ENCODE results near the gene PPIL6.

Gene PPIL6

GRCh38 chr6:109449795-109450673 lies 9.6 kb upstream of the PPIL6 start:
- no peak for DNase-seq (ENCODE audit: extremely low read depth in 1 of 2, low read depth in 1 of 2)

GRCh38 chr6:109449064-109449794 lies 8.8 kb upstream of the PPIL6 start:
- no peak for DNase-seq (ENCODE audit: extremely low read depth in 1 of 2, low read depth in 1 of 2)

- DNase-seq (ENCODE audit: extremely low read depth in 1 of 2, low read depth in 1 of 2) = no peak
Observed at GRCh38 chr6:109448615-109449014, 8.2 kb upstream of the PPIL6 start.

GRCh38 chr6:109447878-109448555 lies 7.6 kb upstream of the PPIL6 start:
- no peak for DNase-seq (ENCODE audit: extremely low read depth in 1 of 2, low read depth in 1 of 2)

GRCh38 chr6:109447087-109447486 lies 6.7 kb upstream of the PPIL6 start:
- no peak for DNase-seq (ENCODE audit: extremely low read depth in 1 of 2, low read depth in 1 of 2)

GRCh38 chr6:109446541-109446940 lies 6.1 kb upstream of the PPIL6 start:
- DNase-seq (ENCODE audit: extremely low read depth in 1 of 2, low read depth in 1 of 2) = no peak

- DNase-seq (ENCODE audit: extremely low read depth in 1 of 2, low read depth in 1 of 2) = no peak
Observed at GRCh38 chr6:109446072-109446471, 5.6 kb upstream of the PPIL6 start.

GRCh38 chr6:109445382-109445781 lies 5.0 kb upstream of the PPIL6 start:
- no peak for DNase-seq (ENCODE audit: extremely low read depth in 1 of 2, low read depth in 1 of 2)

- no peak for DNase-seq (ENCODE audit: extremely low read depth in 1 of 2, low read depth in 1 of 2)
Observed at GRCh38 chr6:109443425-109443950, 3.1 kb upstream of the PPIL6 start.

GRCh38 chr6:109442393-109442924 lies 2.0 kb upstream of the PPIL6 start:
- DNase-seq (ENCODE audit: extremely low read depth in 1 of 2, low read depth in 1 of 2) = no peak

- DNase-seq (ENCODE audit: extremely low read depth in 1 of 2, low read depth in 1 of 2) = no peak
Observed at GRCh38 chr6:109441069-109441816, 815 bp upstream of the PPIL6 start.

GRCh38 chr6:109436041-109436440 lies 4.4 kb downstream of the PPIL6 start:
- DNase-seq (ENCODE audit: extremely low read depth in 1 of 2, low read depth in 1 of 2) = no peak

- DNase-seq (ENCODE audit: extremely low read depth in 1 of 2, low read depth in 1 of 2) = no peak
Observed at GRCh38 chr6:109434456-109434855, 6.0 kb downstream of the PPIL6 start.

GRCh38 chr6:109429496-109429895 lies 10.9 kb downstream of the PPIL6 start:
- DNase-seq (ENCODE audit: extremely low read depth in 1 of 2, low read depth in 1 of 2) = no peak

GRCh38 chr6:109428889-109429477 lies 11.4 kb downstream of the PPIL6 start:
- DNase-seq (ENCODE audit: extremely low read depth in 1 of 2, low read depth in 1 of 2) = no peak

GRCh38 chr6:109424946-109425345 lies 15.5 kb downstream of the PPIL6 start:
- DNase-seq (ENCODE audit: extremely low read depth in 1 of 2, low read depth in 1 of 2) = no peak

DNA sequence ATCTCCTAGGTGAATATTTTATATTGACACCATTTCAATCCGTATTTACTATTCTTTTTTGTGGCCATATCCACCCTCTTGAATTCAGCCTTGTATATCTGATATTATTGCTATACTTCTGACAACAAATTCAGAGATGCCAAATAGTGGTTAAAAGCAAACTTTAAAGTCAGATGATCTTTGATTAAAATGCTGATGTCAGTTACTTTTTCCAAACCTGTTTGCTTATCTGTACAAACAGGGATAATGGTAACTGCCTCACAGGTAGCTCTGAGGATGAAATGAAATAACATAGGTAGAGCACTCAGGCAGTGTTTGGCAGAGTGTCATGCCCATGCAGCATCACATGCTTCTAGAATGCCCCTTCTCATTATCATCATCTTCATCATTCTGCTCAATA lies 19.2 kb downstream of the PPIL6 start:
- no peak for DNase-seq (ENCODE audit: extremely low read depth in 1 of 2, low read depth in 1 of 2)

GRCh38 chr6:109420751-109421150 lies 19.7 kb downstream of the PPIL6 start:
- no peak for DNase-seq (ENCODE audit: extremely low read depth in 1 of 2, low read depth in 1 of 2)

DNA sequence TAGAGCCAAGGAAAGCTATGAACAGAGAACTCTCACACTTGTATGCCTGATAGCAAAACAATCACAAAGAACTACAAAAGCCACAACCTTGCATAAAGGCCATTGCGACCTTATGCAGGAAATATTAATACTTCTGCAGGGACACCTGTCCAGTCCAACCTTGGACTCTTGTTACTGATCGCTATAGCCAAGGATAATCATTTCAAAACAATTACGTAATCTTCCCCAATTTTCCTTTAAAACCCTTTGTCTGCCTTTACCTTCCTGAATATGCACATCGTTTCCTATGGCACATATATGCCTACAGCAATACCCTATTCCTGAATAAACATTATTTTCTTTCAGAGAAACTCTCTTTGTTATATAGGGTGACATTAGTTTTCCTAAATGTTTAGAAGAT lies 22.8 kb downstream of the PPIL6 start:
- DNase-seq (ENCODE audit: extremely low read depth in 1 of 2, low read depth in 1 of 2) = no peak

DNA sequence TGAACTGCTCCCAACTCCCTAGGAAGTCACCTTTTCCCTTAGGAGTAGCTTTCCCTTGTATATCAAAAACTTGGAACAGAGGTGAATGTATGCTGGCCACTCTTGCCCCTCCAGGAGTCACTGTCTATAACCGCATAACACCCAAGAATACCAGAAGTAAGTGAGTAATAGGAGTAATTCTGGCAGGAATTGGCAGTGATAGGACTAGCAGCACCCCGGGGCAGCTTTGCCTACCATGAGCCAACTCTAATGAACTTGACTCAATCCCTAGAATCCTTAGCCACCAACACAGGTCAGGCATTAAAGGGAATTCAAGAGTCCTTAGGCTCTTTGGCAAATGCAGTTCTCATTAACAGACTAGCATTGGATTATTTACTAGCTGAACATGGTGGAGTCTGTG lies 29.4 kb downstream of the PPIL6 start:
- DNase-seq (ENCODE audit: extremely low read depth in 1 of 2, low read depth in 1 of 2) = no peak
